ENCODE results near the gene RASA3.
A peak's percentile ranks its signal among the peaks of the same experiment; 100 is the strongest.

The RASA3 gene

GRCh38 chr13:114049026-114049425, 83.4 kb downstream of the RASA3 start:
- no peak for DNase-seq

GRCh38 chr13:114048443-114048842, 84.0 kb downstream of the RASA3 start:
- no peak for DNase-seq

DNA sequence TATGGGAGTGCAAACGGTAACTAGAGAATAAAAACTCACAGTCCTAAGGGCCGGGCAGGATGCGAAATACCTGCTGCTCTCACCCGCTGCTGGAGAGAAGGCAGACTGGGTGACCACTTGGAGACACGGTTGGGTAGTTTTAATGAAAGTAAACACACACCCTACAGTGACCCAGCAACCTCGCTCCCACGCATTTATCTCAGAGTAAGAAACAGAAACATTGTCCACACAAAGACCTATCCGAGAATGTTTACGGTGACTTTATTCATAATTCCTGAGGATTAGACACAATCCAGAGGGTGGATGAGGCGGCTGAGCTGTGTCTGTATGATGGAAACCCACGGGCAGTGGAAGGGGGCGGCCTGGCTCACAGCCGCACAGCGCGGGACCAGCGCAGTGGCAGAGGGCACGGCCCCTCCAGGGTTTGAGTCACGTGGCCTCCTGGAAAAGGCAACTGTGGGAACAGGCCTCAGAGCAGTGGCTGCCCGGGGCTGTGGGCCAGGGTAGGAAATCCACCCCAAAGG, 85.0 kb downstream of the RASA3 start:
- no peak for DNase-seq

DNA sequence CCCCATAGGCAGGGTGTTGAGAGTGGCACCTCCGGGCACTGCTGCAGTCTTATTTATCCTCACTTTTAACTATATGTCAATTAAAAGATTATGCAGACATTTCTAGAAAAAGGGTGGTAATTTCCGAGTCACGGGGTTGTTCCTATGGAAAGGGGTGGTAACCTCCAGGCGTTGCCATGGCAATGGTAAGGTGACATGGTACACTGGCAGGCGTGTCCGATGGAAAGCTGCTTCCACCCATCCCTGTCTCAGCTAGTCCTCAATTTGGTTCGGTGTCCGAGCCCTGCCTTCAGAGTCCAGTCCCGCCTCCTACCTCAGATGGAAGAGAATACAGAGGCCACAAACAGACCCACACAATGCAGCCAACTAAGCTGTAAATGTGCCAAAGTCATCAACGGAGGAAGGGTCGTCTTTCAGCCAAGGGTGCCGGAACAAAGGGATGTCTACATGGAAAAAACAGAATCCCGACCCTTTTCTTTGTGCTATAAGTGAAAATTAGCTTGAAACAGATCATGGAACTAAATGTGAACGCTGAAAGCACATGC, 85.9 kb downstream of the RASA3 start:
- no peak for DNase-seq

DNA sequence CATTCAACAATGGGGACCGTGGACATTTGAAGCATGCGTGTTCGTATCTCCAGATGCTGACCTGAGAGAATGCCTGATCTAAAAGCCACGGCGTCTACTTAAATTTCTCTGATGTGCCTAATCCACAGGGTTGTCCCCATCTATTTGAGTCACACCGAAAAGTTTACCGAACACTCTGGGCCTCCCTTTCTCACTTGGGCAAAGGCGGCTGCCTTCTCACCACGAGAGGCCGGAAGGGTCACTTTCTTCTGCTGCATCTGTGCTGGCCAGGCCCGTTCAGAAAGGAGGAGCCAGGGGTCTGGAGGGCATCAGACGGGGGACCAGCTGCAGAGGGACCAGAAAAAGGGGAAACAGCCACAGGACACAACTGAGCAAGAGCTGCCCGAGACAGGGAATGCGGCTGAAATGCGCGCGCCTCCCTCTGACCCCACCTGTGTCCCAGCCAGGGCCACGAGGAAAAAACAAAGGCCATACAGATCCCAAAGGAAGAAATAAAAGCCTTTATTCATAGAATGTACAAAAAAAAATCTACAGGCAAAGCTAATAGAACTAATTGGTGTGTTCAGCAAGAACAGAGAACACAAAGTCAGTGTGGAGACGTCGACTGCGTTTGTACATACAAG, 87.2 kb downstream of the RASA3 start:
- DNase-seq: no peak

DNA sequence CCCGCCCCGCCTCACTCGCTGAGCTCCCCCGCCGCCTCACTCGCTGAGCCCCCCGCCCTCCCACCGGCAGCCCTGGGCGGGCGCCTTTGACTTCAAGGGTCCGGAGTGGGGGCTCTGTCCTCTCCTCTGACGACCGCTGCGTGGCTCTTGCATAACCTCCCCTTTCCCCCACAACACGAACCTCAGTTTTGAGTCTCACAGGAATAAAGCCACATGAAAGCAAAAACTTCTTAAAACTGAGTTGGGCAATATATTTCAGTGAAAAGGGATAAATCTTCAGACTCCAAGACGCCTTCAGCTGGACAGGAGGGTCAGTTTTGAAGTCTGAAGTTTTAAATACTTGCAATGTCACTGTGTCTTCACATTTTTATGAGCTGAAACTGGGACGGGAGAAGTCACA, 87.9 kb downstream of the RASA3 start:
- DNase-seq: no peak

DNA sequence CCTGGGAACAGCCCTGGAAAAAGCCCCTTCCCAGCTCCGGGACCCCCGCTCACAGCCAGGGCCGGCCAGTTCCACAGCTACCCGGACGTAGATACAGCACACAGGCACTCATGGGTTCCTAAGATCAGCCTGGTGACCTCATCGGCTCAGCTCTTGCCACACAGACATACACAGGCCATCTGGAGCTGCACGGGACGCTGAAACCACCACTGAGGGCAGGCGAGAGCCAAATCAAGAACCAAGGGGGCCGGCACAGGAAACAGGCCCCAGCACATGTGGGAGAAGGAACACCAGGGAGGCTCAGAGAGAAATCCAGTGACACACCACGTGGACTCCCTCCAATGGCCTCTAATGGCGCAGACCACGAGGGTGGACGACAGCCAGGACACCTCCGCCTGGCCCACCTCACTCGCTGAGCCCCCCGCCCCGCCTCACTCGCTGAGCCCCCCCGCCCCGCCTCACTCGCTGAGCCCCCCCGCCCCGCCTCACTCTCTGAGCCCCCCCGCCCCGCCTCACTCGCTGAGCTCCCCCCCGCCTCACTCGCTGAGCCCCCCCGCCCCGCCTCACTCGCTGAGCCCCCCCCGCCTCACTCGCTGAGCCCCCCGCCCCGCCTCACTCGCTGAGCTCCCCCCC, 88.9 kb downstream of the RASA3 start:
- no peak for DNase-seq

DNA sequence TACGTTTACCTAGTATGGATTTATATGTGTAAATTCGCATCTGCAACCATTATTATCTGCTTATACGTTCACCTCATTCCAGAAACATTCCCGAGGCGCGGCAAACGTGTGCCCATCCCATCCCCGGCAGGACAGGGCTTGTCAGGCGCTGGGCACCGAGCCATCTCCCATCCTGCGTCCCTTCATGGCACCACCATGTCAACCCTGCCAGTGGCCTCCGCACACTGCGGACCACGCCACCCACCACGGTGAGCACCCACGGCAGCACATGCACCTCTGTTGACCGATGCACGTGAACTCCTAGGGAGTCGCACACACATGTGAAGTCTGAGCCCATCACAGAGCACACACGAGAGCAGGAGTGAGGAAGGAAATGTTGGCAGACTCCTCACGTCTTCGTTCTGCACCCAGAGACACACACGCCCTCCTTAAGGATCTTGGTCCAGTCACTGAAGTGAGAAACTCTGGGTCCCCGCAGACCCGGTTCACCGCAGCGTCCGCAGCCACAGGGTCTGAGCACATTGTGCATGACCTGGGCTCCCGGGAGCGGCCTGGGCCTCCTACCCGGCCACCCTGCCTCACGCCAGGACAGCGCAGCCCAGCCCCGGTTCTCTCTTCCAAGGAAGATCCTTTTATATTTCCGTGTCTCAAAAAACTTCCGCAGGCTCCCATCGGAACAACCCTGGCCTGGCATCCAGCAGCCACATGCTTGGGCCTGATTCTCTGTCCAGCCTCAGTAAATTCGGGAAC, 90.2 kb downstream of the RASA3 start:
- no peak for DNase-seq

DNA sequence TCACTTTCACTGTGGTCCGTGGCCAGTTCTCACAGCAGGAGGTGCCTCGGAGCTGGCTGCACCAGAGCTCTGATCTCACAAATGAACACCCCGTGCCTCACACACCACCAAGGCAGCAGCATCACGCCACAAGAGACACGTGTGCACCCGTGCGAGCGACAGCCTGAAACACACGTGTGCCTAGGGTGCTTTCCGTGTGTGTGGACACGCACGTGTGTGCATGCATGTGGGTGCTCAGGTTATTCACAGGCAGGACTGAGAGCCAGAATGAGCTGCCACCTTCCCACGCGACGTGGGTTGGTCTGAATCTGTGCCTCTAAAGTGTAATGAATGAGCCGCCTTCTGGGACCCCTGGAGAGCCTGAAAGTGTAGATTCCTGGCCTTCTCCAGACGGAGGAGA, 90.9 kb downstream of the RASA3 start:
- DNase-seq: no peak

DNA sequence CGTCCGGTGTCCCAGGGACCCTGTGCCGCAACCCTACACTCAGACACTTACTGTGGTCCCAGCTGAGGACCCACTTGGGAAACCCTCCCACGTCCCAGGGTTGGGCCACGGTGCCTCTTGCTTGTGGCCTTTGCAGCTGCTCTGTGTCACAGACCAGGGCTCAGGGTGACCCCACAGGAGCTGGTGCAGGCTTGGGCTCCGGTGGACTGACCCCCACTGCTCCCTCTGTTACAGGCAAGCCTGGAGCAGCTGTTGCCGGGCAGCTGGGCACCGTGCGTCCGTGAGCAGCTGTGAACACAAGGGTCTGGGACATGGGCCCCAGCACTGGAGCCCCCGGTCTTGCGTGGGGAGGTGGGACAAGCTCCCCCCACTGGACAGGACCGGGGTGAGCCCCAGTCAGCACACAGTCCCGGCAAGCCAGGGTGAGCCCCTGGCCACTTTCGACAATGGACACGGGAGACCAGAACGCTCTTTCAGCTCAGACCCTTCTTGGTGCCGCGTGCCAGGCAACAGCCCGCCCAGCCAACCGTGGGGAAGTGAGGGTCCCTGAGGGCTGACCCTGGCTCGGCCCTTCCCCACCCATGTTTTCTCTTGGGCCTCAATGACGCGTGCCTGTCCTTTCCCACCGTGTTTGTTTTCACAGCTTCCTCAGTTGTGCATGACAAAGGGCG, 92.8 kb downstream of the RASA3 start:
- no peak for DNase-seq

DNA sequence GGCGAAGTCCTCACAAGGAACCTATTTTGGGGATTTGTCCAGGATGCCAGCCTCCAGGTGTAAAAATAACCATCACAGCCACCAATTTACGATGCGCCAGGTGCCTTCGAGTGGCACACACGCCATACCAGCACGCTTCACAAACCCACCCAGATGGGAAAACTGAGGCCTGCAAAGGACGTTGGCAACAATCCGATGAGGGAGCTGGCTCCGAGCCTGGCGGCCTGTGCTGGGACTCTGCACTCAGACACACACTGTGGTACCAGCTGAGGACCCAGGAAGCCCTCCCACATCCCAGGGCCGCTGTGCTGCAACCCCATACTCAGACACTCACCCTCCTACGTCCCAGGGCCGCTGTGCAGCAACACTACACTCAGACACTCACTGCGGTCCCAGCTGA, 93.5 kb downstream of the RASA3 start:
- no peak for DNase-seq

- DNase-seq: no peak
Observed at GRCh38 chr13:114038211-114038613, 94.2 kb downstream of the RASA3 start.

- no peak for DNase-seq
Observed at GRCh38 chr13:114037674-114038073, 94.7 kb downstream of the RASA3 start.

DNA sequence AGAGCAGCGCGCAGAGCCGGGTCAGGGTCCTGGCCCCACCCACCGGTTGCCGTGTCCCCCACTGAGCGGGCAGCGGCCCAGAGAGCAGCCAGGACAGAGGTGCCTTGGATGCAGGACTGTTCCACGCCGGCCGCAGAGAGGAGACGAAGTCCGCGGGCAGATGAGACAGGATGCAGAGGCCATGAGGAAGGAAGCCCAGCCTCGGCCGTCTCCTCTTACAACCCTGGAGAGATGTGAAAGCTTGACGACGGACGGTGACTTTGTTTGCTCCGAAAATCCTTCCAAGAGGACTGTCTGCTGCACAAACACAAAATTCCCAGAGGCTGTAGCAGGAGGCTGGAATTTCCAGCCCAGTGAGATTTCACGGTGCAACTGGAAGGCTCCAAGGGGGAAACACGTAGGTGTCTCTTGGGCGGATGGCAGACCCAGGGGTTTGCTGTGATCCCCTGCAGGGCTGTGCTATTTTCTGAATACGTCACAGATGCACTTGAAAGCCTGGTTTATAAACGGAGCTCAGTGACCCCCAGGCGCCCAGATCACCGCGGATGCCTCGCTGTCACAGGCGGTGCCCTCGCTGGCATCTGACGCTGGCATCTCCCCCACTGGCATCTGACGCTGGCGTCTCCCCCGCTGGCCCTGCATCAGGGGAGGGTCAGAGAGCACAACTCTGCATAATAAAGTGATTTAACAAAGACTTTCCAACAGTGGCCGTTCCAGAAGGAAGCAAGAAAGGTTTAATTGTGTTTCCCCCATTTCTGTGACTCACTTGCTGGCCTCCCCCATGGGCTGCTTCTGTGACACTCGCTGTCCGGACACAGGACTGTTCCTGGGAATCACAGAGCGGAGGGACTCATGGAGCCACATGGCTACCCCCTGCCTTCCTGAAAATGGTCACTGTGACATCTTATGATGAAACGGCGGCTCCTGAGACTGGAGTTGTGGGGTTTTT, 96.6 kb downstream of the RASA3 start:
- peak; percentile 67 for DNase-seq

- DNase-seq: no peak
Observed at GRCh38 chr13:114035186-114035582, 97.2 kb downstream of the RASA3 start.

DNA sequence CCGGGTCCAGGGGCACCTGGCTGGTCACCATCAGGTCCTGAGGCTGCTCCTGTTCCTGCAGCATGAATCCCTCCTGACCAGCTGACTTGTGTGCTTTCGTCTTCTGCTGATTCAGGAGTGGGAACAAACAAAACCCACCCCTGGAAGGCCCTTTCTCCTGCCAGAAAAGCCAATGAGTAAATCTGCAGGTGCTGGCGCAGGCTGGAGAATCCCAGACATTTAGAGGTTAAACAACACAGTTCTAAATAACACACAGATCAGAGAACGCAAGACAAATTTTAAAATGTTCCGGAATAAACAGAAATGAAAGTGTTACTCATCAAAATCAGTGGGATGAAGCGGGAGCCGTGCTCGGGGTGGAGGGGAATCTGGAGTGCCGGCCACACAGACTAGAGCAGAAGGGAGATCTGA, 97.9 kb downstream of the RASA3 start:
- no peak for DNase-seq

DNA sequence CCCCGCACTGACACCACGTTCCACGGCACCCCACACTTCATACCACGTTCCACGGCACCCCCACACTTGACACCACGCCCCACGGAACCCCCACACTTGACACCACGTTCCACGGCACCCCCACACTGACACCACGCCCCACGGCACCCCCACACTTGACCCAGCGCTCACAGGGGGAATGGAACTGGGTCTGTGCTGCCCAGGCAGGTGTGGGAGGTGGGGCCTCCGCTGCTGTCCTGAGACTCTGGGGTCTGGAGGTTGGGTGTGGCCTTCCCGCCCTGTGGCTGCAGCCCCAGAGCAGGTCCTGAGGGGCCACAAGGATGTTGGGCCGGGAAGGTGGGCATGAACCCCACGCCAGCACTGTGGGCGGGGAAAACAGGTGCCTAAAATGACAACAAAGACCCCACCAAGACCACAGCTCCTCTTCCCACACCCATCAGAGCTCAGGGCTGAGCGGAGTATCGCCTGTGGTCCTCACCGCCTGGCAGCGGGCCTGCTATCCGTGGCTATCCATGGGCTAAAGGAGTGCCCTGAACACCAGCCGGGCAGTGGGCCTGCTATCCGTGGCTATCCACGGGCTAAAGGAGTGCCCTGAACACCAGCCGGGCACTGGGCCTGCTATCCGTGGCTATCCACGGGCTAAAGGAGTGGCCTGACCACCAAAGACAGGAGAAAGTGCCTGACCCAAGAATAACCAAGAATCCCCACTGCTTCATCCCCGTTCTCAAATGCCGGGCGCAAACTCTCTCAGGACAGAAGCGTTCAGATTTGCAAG, 98.7 kb downstream of the RASA3 start:
- no peak for DNase-seq

DNA sequence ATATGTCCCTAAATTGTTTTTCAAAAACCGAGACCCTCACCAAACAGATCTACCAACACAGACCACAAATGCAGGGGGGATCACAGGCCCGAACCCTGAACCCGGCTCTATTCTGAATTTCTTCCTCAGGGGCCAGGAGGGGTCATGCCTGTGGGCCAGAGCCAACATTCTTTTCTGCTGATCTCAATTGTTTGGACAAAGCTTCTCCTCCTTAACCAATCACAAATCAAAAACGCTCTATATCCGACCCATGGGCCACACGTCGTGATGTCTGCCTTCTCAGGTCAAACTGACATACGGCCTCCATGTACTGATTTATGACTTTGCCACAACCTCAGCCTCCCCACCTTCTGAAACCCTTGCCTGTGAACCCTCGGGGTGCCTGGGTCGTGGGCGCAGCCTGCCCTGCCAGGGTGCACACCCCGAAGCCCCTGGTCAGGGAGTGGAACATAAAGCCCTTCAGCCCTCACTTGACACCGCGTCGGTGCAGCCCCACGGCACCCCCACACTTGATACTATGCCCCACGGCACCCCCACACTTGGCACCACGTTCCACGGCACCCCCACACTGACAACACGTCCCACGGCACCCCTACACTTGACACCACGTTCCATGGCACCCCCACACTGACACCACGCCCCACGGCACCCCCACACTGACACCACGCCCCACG, 100.2 kb downstream of the RASA3 start:
- DNase-seq: peak; percentile 75

DNA sequence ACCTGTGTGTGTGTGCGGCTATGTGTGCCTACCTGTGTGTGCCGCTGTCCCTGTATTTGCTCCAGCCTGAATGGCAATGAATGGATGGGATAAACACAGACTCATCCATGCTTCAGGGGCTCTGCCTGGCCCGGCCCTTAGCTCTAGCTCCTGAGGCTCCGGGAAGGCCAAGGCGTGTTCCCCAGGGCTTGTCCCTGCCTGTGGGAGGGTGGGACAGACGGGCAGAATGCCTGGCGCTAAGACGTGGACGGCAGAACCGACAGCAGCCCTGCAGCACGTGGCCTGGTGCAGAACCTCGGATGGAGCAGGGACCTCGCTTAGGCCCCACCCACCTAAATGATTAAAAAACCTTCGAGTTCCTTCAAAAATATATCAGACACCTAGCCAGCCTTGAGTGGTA, 100.8 kb downstream of the RASA3 start:
- DNase-seq: no peak

Measured in eye (tissue), 1 donor.